ENCODE results near the gene CIROP. TPM values are rescaled to one million over a fixed set of nuclear protein-coding genes. Genes with fewer than 3 reads are reported as not detected.

The CIROP gene
- total RNA-seq, 1 experiment from 2014 or later, result not detected

GRCh38 chr14:23127861-23128260 lies 23.1 kb upstream of the CIROP start:
- no peak overlapping the region for H3T11ph ChIP-seq (ENCODE audit: low read length)
- H3K56ac ChIP-seq (ENCODE audit: insufficient read length, low read depth, low read length), result no peak overlapping the region
- no peak overlapping the region for H2BK20ac ChIP-seq (ENCODE audit: low read depth, low read length, poor library complexity, severe bottlenecking)
- H3K18ac ChIP-seq (ENCODE audit: insufficient read length, low read depth, low read length), result no peak overlapping the region
- DNase-seq, result no peak
- peak overlapping the region in 2 of 3 experiments; percentile 19 to 66; a peak in 3 of 7 replicates for H3K27ac Mint-ChIP-seq
- H4K8ac ChIP-seq (replicated peaks; ENCODE audit: insufficient read length, low read depth, low read length), result no peak overlapping the region
- H4K20me1 ChIP-seq (ENCODE audit: control insufficient read depth, insufficient read depth, insufficient read length), result no peaks in the 10 kb centered on the region
- H2BK15ac ChIP-seq (ENCODE audit: low read depth, low read length), result no peak overlapping the region
- H3K27ac ChIP-seq (ENCODE audit: insufficient read length, low read depth, low read length), result no peak overlapping the region
- no peaks in the 10 kb centered on the region for H3K79me1 ChIP-seq (ENCODE audit: insufficient read depth, low read depth, low read length, poor library complexity, severe bottlenecking)
- peaks cover 23 to 24% of the 10 kb centered on the region in 2 experiments for H3K4me1 Mint-ChIP-seq
- H2BK5ac ChIP-seq (ENCODE audit: insufficient read length, low read length), result no peak overlapping the region
- peak overlapping the region in 1 of 2 experiments; percentile 12; a peak in 1 of 5 replicates for H3K4me3 Mint-ChIP-seq
- no peak overlapping the region; the same call in 1 of the 2 replicates for H3K14ac ChIP-seq (ENCODE audit: insufficient read depth, low read length)
- peaks cover 1% of the 10 kb centered on the region; the same call in 1 of the 2 replicates for H3K27me3 ChIP-seq (ENCODE audit: insufficient read depth, low read length)
- no peak overlapping the region for H3K4ac ChIP-seq (ENCODE audit: low read depth, low read length)
- no CpG with 5 or more reads among the region's 3 CpGs for WGBS (ENCODE audit: extremely low coverage, insufficient read length, low lambda C conversion rate)
- H3K23me2 ChIP-seq (ENCODE audit: insufficient read length, low read depth, low read length, poor library complexity, severe bottlenecking), result no peaks in the 10 kb centered on the region
- no peaks in the 10 kb centered on the region for H3K79me2 ChIP-seq (ENCODE audit: insufficient read depth, low read length)
- TF ChIP-seq, protein P1, sequence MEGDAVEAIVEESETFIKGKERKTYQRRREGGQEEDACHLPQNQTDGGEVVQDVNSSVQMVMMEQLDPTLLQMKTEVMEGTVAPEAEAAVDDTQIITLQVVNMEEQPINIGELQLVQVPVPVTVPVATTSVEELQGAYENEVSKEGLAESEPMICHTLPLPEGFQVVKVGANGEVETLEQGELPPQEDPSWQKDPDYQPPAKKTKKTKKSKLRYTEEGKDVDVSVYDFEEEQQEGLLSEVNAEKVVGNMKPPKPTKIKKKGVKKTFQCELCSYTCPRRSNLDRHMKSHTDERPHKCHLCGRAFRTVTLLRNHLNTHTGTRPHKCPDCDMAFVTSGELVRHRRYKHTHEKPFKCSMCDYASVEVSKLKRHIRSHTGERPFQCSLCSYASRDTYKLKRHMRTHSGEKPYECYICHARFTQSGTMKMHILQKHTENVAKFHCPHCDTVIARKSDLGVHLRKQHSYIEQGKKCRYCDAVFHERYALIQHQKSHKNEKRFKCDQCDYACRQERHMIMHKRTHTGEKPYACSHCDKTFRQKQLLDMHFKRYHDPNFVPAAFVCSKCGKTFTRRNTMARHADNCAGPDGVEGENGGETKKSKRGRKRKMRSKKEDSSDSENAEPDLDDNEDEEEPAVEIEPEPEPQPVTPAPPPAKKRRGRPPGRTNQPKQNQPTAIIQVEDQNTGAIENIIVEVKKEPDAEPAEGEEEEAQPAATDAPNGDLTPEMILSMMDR (conservative IDR thresholded peaks at IDR 0.05), result no peak
- no peak overlapping the region for H3K4me2 ChIP-seq (ENCODE audit: insufficient read depth, insufficient read length, low read length)
- H2AK5ac ChIP-seq (ENCODE audit: insufficient read length, low read length), result no peak overlapping the region
- H3K4me1 ChIP-seq (ENCODE audit: insufficient read depth, low read length), result no peaks in the 10 kb centered on the region; the same call in 1 of the 2 replicates
- H4K5ac ChIP-seq (ENCODE audit: insufficient read length, low read depth, low read length), result no peak overlapping the region
- no peak overlapping the region for H3K9ac ChIP-seq (ENCODE audit: extremely low read depth, insufficient read length, low read length)
- no peak overlapping the region for H3K23ac ChIP-seq (ENCODE audit: insufficient read length, low read depth, low read length)
- no peak overlapping the region for H2BK120ac ChIP-seq (ENCODE audit: low read depth, low read length, poor library complexity, severe bottlenecking)
- H3K9me3 Mint-ChIP-seq, result no peaks in the 10 kb centered on the region
- H3K9me3 ChIP-seq (ENCODE audit: control insufficient read depth, low read depth, low read length), result no peaks in the 10 kb centered on the region
- peaks cover 35 to 54% (median 51%) of the 10 kb centered on the region in 3 experiments; a peak in 6 of 7 replicates for H3K36me3 Mint-ChIP-seq (ENCODE audit: insufficient read depth in 1 of 3, low read depth in 3 of 3)
- H4K91ac ChIP-seq (ENCODE audit: insufficient read length, low read depth, low read length), result no peak overlapping the region
- H2AFZ ChIP-seq (ENCODE audit: low read length), result no peak overlapping the region
- 0 out of 2 replicates have a peak, but pooled peaks cover 2% of the 10 kb centered on the region for H3K27me3 Mint-ChIP-seq (ENCODE audit: low read depth)
- H2BK12ac ChIP-seq (ENCODE audit: insufficient read length, low read depth, low read length), result no peak overlapping the region

All from H9 (cell line).